GOT3 (cell line): ENCODE measurements around the gene LYZL1.
"Not testable (repeated sequence)": the region's sequence is repeated elsewhere in the genome, so short reads cannot be mapped to it uniquely, and the experiment has no call there.

ENCODE experiments used
- DNase-seq: peaks from one replicate; lab custom pipeline; 2025; ENCODE audit warnings: mixed read lengths; lab: John Stamatoyannopoulos, UW

LYZL1 gene

DNA sequence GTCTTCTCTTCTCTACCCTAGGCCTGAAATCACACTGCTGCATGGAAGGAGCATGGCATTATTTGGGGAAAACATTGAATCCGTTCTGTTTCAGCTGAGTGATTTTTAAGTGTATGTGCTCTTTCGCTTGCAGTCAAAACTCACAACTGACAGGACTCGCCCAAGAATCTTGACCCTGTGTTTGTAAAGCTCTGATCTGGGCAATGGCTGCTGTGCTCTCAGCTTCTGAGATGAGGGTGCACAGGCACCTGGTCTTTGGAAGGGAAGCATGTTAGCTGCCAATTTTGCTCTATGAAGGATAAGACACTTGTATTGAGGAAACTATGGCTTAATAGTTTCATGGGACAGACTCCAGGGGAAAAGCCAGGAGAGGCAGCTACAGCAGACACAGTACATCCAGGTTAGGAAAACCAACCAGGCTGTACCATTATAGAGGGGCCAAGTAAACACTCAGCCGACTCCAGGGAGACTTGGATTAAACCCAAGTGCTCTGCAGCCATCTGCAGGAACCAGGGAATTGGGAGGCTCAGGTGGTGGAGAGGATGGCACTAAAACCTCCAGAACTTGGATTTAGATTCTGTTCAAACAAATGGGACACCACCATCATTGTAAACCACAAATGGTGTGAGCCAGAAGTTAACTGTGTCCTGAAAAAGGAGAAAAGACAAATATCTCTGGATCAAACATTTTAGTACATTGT lies 43.3 kb downstream of the LYZL1 start:
- DNase-seq, result no peak

DNA sequence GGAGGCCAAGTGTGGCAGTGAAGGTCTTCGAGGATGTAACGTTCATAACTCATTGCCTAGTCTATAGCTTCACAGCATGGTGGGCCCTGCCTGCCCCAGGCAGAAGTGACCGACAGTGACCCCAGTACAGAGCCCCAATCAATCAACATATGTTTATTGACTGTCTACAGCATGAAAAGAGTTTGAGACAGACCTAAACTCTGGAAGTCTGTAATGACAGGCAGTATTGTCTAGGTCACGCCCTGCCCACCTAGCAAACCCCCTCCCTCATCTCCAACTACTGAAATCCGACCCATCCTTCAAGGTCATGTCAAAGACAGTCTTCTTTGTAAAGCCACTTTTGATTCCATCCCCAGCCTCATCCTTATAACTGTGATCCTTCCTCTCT lies 43.9 kb downstream of the LYZL1 start:
- no peak for DNase-seq

DNA sequence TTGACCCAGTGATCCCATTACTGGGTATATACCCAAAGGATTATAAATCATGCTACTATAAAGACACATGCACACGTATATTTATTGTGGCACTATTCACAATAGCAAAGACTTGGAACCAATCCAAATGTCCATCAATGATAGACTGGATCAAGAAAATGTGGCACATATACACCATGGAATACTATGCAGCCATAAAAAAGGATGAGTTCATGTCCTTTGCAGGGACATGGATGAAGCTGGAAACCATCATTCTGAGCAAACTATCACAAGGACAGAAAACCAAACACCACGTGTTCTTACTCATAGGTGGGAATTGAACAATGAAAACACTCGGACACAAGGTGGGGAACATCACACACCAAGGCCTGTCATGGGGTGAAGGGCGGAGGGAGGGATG lies 48.7 kb downstream of the LYZL1 start:
- DNase-seq, result not testable (repeated sequence)

DNA sequence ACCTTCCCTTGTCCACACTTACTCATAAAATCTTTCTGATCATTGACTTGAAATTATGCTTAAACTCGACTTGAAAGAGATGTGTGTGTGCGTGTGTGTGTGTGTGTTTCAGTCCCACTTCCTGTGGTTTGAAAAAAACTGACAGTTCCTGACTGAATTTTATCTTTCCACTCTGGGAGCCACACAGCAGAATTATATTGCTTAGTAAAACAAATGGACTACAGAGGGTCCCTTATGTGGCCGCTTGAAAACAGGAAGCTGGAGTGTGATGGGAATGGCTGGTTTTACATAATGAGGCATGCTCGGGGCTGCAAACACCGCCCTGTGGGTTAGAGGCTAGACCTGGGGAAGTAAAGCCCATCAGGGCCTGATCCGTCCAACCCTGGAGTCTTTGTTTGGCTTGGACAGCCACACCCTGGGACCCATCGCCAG lies 54.8 kb downstream of the LYZL1 start:
- no peak for DNase-seq

DNA sequence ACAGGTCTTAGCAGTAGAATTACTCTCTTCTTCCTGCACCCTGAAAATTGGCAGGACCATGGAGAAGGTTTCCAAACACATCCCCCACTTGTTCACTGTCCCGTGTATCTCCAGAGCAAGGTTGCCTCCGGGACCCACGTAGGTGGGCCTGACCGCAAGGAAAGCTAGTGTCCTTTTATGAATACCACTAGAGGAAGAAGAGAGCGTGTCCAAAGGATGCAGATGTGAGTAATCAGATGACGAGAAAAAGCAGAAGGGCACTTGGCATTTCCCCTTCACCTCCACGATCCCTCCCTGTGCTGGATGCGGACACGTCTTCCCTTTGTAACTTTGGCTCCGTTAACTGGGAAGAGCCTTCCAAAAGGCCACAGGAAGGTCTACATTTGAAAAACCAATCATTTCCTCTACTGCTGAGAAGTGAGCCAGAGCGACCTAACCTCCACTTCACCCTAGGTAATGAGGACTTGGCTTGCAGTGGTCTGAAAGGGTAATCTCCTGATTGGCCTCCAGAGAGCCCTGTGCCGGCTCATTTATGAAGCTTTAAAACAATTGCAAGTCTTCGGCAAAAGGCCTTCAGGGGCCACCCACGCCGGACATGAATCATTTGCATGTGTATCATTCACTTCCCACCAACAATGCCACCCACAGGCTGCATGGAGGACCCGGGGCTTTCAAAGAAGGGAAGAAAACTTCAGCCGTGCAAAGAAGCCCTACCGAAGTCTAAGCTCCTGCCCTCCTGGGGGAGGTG lies 55.4 kb downstream of the LYZL1 start:
- DNase-seq, result peak; percentile 19

DNA sequence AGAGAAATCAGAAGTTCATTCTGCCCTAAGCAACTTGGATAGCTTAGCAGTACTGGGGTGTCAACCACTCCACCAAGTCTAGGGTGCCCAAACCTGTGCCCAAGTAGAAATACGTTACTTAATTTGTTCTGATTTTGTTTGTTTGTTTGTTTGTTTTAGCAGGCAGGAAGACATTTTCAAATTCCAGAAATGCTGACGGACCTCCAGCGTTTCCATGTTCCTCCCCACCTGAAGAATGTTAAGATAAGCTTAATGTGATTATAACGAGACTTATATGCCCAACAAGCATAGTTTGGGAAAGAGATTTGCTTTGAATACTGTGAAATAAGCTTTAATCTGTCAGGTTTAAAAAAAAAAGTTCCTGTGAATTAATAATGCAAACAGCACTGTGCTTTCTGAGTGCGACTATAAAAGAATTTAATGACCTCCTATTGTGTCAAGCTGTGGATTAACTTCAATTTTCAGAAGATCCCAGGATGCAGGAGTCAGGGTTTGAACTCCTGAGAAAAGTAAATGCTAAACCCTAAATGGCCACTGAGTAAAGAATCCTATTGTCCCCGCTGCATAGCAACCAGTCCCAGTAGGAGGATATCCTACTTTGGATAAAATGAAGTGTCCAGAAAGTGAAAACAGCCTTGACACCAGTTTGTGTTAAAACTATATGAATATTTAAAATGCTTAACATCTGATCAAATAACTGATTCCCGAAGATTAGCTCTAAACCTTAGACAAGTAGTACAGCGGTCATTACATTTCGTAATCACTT lies 56.5 kb downstream of the LYZL1 start:
- no peak for DNase-seq

DNA sequence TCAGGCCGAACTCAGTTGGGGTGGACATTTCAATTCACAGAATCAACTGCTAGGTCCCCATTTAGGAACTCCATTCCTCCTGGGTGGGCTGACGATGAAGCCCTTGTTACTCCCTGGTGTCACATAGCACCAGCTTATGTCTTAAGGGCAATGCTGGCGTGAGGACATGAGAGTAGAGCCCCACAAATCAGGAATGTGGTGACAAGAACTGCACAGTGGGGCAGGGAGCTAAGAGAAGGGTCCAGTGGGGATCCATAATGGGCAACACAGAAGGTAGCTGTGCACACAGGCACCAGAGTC lies 57.0 kb downstream of the LYZL1 start:
- no peak for DNase-seq

DNA sequence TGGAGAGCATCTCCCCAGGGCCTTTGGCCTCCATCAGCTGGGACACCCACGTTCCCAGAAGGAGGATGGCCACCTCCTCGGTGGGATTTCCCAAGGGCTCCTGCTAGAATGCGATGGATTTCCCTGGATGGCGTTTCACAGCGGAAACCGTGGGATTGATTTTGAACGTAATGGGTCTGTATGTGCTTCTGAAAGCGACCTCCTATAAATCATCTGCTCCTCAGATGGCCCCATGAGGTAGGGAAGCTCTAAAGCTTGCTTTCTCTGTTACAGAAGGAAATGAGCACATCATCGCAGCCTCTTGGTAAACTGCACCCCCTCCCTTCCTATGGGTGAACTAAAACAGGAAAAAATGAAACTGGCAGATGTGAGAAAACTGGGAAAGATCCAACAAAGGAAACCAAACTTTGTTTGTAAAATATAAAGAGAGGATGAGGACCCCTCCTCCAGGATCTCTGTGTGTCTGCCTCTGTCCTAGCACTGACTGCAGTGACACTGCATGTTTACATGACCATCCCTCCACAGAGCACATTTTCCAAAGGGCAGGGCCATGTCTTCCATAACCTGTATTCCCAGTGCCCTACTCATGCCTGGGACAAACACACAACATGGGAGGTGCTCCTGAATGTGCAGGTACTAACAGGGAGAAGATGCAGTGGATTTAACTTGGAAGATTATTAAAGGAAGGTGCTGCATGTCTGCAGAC lies 57.6 kb downstream of the LYZL1 start:
- no peak for DNase-seq

DNA sequence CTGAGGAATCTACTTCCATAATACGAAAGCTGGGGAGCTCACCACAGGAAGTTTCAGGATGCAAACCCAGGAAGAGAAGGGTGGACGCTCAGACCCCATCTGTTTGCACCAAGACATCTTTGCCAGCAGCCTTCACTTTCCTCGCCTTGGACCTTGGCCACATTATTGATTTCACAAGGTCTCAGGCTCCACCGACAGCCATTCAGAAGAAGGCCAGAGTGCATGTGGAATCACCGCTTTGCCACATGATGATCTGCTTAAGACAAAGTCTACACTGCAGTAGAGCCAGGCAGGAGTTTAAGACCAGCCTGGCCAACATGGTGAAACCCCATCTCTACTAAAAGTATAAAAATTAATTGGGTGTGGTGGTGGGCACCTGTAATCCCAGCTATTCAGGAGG lies 60.0 kb downstream of the LYZL1 start:
- no peak for DNase-seq

DNA sequence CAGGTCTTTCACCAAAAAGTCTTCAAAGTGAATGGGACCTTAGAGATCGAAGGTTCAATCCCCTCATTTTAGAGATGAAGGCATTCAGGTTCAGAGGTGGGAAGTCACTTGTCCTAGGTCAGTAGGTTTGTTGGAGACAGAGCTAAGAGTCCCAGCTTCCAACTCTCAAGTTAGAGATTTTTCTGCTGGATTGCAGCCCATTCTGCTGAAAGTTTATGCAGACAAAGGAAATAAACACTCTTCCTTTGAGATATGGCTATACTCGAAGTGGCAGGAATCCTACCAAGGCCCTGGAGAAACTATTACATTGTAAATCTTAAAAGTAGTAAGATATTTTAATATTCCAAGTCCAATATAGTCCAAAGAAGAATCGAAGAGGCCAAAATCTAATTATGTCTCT lies 64.4 kb downstream of the LYZL1 start:
- no peak for DNase-seq

DNA sequence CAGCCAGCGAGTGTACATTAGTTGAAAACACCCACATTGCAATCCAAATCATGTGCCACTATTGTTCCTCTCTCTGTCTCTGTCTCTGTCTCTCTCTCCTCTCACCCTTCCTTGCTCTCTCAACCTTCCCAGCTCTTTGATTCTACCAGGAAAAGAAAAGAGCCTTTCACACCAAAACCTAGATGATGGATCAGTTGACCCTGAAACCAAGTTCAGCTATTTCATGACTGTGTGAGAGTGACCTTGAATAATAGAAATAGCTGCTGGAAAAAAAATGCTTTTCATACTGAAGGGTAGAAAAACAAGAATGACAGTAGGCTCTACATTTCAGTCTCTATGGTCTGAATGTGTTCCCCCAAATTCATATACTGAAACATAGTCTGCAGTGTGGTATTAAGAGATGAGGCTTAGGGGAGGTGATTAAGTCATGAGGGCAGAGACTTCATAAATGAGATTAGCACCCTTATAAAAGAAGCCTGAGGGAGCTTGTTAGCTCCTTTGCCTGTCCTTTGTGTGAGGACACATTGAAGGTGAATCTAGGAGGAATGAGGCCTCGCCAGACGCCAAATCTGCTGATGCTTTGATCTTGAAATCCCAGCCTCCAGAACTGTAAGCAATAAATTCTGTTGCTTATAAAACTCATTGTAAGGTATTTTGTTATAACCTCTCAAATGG lies 65.2 kb downstream of the LYZL1 start:
- DNase-seq, result no peak

DNA sequence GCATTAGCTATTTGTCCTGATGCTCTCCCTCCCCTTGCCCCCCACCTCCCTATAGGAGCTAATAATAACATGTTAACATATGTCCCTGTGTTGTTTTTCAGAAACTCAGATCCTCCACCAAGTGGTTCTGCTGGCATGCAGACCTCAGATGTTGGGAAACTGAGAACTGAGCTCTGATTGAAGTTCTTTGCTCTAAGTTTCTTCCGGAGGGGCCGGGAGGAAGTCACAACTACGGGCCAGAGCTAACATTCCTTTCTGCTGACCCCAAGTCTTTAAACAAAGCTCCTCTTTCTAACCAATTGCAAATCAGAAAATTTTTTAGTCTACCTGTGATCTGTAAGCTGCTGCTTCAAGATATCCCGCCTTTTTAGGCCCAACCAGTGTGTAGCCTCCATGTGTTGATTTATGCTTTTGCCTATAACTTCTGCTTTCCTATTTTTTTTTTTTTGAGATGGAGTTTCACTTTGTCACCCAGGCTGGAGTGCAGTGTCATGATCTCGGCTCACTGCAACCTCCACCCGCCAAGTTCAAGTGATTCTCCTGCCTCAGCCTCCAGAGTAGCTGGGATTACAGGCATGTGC lies 66.6 kb downstream of the LYZL1 start:
- no peak for DNase-seq

DNA sequence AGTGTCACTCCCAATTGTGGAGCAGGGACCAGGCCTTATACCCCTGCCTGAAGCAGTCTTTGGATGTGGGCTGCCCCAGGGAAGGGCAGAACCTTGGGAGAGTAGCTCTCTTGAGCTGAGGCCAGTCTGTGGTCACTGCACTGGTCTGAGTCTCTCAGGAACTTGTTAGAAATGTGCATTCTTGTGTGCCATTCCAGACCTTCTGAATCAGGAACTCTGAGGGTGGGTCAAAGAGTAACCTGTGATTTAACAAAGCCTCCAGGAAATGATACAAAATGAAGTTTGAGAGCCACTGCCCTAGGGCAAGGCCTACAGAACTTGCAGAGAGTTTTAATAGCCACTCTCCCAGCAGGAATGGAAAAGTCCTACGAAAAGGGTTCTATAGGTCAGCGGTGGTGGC lies 68.1 kb downstream of the LYZL1 start:
- DNase-seq, result no peak

DNA sequence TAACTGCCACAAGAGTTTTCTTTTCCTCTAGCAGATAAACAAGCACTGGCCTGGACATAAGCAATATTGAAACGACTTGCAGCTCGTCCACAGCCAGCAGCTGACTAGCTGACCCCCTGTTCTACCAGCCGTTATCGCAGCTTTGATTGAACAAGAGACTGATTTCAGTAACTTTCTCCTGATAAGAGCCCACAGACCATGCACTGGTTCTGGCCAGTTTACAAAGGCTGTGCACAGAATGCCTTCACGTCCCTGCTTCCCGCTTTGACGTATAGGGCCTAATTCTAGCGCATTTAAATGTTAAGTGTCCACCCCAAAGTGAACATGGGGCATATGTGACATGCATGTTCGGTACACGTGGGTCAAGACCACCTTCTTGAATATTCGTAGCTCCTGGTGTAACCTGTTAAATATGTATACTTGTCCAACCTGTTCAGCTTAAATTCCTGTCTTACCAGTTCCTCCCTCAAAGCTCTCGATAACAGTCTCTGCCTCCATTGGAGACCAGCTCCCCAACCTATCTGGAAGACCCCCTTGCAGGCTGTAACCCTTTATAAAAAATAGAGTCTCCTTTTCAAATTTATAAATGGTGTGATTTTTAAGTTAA lies 69.2 kb downstream of the LYZL1 start:
- DNase-seq, result no peak

DNA sequence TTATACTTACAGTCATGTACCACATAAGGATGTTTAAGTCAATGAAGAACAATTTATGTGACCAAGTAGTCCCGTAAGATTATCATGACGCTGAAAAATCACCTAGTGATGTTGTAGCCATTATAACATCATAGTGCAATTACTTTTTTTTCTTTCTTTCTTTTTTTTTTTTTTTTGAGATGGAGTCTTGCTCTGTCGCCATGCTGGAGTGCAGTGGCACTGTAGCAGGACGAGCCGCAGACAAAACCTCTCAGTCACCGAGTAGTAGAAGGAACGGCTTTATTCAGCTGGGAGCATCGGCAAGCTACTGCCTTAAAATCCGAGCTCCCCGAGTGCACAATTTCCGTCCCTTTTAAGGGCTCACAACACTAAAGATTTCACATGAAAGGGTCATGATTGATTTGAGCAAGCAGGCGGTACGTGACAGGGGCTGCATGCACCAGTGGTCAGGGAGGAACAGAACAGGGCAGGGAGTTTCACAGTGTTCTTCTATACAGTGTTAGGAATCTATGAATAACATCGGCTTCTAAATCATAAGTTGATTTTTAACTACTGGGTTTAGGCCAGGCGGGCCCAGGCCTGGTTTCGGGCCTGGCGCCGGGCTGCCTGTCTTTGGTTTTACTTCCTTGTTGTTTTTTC lies 71.5 kb downstream of the LYZL1 start:
- not testable (repeated sequence) for DNase-seq
